ENCODE results near the gene ASB8.

The ASB8 gene

GRCh38 chr12:48182631-48183030 is 25.3 kb upstream of the ASB8 start:
- DNase-seq = no peak
- Histone ChIP-seq H3K9me3 (no peaks in the 10 kb centered on the region), H3K36me3 (no peaks in the 10 kb centered on the region), H3K27ac (peak overlapping the region; percentile 4 to 54), H3K27me3 (peaks cover 0 to 48% of the 10 kb centered on the region in 2 donors), H3K4me3 (peak overlapping the region; percentile 56 to 86), H3K4me1 (peaks cover 0 to 26% (median 16%) of the 10 kb centered on the region in 4 donors)
- TF ChIP-seq, protein P1, sequence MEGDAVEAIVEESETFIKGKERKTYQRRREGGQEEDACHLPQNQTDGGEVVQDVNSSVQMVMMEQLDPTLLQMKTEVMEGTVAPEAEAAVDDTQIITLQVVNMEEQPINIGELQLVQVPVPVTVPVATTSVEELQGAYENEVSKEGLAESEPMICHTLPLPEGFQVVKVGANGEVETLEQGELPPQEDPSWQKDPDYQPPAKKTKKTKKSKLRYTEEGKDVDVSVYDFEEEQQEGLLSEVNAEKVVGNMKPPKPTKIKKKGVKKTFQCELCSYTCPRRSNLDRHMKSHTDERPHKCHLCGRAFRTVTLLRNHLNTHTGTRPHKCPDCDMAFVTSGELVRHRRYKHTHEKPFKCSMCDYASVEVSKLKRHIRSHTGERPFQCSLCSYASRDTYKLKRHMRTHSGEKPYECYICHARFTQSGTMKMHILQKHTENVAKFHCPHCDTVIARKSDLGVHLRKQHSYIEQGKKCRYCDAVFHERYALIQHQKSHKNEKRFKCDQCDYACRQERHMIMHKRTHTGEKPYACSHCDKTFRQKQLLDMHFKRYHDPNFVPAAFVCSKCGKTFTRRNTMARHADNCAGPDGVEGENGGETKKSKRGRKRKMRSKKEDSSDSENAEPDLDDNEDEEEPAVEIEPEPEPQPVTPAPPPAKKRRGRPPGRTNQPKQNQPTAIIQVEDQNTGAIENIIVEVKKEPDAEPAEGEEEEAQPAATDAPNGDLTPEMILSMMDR (IDR thresholded peaks at IDR 0.05) = no peak
- intact Hi-C loops (cut with DNase I; ENCODE audit: low total_unique reads) = no loop called here

- no peaks in the 10 kb centered on the region for H3K9me3 ChIP-seq
- H3K27me3 ChIP-seq = peaks cover 0 to 48% of the 10 kb centered on the region in 2 donors
- intact Hi-C loops (cut with DNase I; ENCODE audit: low total_unique reads) = no loop called here
Measured at GRCh38 chr12:48180857-48181495, 23.7 kb upstream of the ASB8 start.

GRCh38 chr12:48180424-48180823 is 23.1 kb upstream of the ASB8 start:
- Histone ChIP-seq H3K4me1 (peaks cover 0 to 26% (median 16%) of the 10 kb centered on the region in 4 donors), H3K36me3 (no peaks in the 10 kb centered on the region), H3K27ac (no peak overlapping the region), H3K4me3 (no peak overlapping the region), H3K27me3 (peaks cover 0 to 46% of the 10 kb centered on the region in 2 donors), H3K9me3 (no peaks in the 10 kb centered on the region)
- TF ChIP-seq, protein P1 (IDR thresholded peaks at IDR 0.05) = no peak
- intact Hi-C loops (cut with DNase I; ENCODE audit: low total_unique reads) = no loop called here
- no peak for DNase-seq

More at GRCh38 chr12:48180857-48181495, 23.7 kb upstream of the ASB8 start:
- no peaks in the 10 kb centered on the region for H3K36me3 ChIP-seq
- no peak for DNase-seq
- no peak overlapping the region for H3K4me3 ChIP-seq
- TF ChIP-seq, protein P1 (IDR thresholded peaks at IDR 0.05) = no peak
- H3K4me1 ChIP-seq = peaks cover 0 to 26% (median 16%) of the 10 kb centered on the region in 4 donors
- H3K27ac ChIP-seq = no peak overlapping the region

GRCh38 chr12:48179466-48179865 is 22.2 kb upstream of the ASB8 start:
- no peak overlapping the region for H3K27ac ChIP-seq
- peaks cover 0 to 40% of the 10 kb centered on the region in 2 donors for H3K27me3 ChIP-seq
- no peaks in the 10 kb centered on the region for H3K9me3 ChIP-seq
- H3K36me3 ChIP-seq = no peaks in the 10 kb centered on the region
- TF ChIP-seq, protein P1 (IDR thresholded peaks at IDR 0.05) = no peak
- intact Hi-C loops (cut with DNase I; ENCODE audit: low total_unique reads) = no loop called here
- no peak for DNase-seq
- H3K4me3 ChIP-seq = no peak overlapping the region
- peaks cover 0 to 21% (median 14%) of the 10 kb centered on the region in 4 donors for H3K4me1 ChIP-seq

DNA sequence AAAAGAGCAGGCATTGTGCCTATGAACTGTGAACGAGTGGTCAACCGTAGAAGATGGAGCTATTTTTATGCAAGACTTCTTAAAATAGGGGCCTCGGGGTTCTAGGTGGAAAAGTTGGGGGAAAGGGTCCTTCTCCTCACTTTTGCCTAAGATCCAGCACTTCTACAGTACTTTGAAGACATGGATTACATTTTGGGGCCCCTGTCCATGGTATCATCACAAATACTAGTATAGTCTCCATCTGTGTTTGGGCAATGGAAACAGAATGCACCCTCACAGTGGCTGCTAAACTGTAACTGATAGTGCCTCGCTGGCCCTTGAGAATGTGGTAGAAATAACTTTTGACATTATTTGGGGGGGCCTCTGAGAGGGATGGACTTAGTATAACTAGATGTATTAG is 20.7 kb upstream of the ASB8 start:
- intact Hi-C loops (cut with DNase I; ENCODE audit: low total_unique reads) = no loop called here
- TF ChIP-seq, protein P1 (IDR thresholded peaks at IDR 0.05) = no peak
- Histone ChIP-seq H3K36me3 (no peaks in the 10 kb centered on the region), H3K9me3 (no peaks in the 10 kb centered on the region), H3K27me3 (peaks cover 0 to 29% of the 10 kb centered on the region in 2 donors), H3K4me3 (no peak overlapping the region), H3K4me1 (peaks cover 0 to 9% (median 3%) of the 10 kb centered on the region in 4 donors), H3K27ac (no peak overlapping the region)
- no peak for DNase-seq

Data from tibial artery (tissue), 4 donors.